ENCODE results near the gene BCS1L.

- TF ChIP-seq POLR2A (IDR thresholded peaks at IDR 0.05) (no peak), CTCF (IDR thresholded peaks at IDR 0.05) (no peak)
Observed at GRCh38 chr2:218664653-218665052, 5.2 kb downstream of the BCS1L start.

Measured in prostate gland (tissue), 2 donors.